K562 (cell line): ENCODE results near the gene DAZAP1.

Experiments used
- L3MBTL2 ChIP-seq: fragments of 450-650 bp; IDR thresholded peaks from 2 replicates; pipeline ENCODE4 v1.6.1; 2016; ENCODE audit warnings: mild to moderate bottlenecking, moderate library complexity
- TF ChIP-seq, protein P1 (sequence below), 3 experiments: IDR thresholded peaks in 2 of 3; conservative IDR thresholded peaks in 1 of 3; 2 replicates each; pipeline ENCODE4 v1.5.1; 2011 to 2012; ENCODE audit warnings: low read length in 3 of 3, mild to moderate bottlenecking in 3 of 3, control low read depth in 2 of 3, improper control_type of control experiment in 1 of 3, inconsistent platforms in 1 of 3, low read depth in 1 of 3, mixed read lengths in 1 of 3, moderate library complexity in 1 of 3; ENCODE audit not compliant: insufficient read depth in 2 of 3

DNA sequence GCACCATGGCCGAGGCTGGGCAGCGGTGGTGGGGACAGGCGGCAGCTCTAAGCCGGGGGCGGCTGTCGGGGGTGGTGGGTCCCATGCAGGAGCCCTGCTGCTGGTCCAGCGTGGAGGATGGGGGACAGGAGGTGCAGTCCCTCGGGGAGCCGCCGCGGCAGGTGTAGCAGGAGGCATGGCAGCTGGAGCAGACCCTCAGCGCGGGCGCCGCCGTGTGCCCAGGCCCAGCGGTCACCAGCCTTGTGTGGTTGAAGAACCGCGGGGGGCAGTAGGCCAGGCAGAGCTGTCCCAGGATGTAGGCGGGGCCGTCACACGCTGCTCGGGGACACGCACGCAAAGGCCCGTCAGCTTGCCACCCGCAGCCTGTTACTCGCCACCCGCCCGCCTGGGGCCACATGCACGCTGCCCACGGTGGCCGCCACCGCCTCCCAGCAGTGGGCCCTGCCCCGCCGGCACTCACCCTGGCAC, 74.5 kb downstream of the DAZAP1 start:
- TF ChIP-seq L3MBTL2: no peak
- TF ChIP-seq, protein P1, sequence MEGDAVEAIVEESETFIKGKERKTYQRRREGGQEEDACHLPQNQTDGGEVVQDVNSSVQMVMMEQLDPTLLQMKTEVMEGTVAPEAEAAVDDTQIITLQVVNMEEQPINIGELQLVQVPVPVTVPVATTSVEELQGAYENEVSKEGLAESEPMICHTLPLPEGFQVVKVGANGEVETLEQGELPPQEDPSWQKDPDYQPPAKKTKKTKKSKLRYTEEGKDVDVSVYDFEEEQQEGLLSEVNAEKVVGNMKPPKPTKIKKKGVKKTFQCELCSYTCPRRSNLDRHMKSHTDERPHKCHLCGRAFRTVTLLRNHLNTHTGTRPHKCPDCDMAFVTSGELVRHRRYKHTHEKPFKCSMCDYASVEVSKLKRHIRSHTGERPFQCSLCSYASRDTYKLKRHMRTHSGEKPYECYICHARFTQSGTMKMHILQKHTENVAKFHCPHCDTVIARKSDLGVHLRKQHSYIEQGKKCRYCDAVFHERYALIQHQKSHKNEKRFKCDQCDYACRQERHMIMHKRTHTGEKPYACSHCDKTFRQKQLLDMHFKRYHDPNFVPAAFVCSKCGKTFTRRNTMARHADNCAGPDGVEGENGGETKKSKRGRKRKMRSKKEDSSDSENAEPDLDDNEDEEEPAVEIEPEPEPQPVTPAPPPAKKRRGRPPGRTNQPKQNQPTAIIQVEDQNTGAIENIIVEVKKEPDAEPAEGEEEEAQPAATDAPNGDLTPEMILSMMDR (IDR thresholded peaks at IDR 0.05 in 2 of 3, conservative IDR thresholded peaks at IDR 0.05 in 1 of 3; ENCODE audit: insufficient read depth in 2 of 3, low read depth in 1 of 3, low read length in 3 of 3): no peak
